GM18508 (cell line): ENCODE measurements around the gene NFIX.

Experiments
- ATAC-seq: cut with Tn5 transposase; IDR thresholded peaks from one replicate; pipeline ENCODE4 v1.9.1; 2021; ENCODE audit warnings: moderate number of reproducible peaks; ENCODE audit not compliant: insufficient read depth, unreplicated experiment

NFIX gene

DNA sequence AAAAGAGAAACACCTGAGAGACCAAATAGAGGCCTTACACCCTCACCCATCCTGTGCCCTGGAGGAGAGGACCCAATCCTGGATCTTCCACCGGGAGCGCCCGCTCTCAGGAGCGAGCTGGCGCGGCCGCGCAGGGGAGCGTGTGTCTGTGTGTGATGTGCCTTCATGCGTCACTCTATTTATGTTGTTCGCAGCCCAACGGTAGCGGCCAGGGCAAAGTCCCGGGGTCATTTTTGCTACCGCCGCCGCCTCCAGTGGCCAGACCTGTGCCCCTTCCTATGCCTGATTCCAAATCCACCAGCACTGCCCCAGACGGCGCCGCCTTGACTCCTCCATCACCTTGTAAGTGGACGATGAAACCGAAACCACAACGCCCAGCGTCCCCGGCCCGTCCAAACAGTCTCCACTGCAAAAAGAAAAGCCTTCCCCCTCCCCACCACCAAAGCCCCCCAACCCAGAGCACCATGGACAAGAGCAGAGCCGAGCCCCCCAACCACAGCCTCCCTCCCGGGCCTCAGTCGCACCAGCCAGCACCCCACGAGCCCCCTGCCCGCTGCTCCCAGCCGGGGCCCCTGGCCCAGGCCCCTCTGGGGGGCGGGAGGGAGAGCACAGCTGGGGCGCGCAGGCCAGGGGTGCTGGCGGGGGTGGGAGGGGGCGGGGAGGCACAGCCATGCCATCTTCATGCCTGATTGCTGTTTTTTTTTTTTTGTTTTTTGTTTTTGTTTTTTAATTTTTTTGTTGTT is 92.7 kb downstream of the NFIX start:
- no peak for ATAC-seq

DNA sequence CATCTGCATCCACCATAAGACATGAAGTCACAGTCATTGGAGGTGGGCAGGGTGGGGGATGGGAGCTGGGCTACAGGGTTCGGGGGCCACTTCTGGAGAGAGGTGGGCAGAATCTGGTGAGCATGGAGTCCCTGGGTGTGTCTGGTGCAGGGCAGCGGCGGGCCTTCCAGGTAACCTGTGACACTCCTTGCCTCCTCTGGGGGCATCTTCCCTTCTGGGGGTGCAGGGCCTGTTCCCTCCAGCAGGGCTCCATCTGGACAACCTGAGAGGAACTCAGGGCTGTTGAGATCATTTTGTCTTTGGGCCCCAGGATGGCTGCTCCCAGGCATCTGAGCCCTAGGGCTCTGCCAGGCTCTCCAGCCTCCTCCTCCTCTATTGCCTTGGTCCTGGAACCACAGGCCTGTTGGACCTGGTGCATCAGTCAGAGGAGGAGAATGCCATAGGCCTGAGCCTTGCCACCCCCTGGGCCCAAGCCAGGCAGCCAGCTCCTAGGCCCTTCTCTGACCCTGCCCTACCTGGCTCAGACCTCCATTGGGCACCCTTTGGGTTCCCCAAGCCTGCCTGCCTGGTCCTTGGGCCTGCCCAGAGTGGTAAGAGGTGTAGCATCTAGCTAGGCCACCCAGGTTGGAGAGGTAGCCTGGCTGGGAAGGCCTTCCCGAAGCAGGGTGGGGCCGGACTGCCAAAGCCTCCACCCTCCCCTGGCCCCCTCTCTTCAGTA is 94.0 kb downstream of the NFIX start:
- no peak for ATAC-seq

DNA sequence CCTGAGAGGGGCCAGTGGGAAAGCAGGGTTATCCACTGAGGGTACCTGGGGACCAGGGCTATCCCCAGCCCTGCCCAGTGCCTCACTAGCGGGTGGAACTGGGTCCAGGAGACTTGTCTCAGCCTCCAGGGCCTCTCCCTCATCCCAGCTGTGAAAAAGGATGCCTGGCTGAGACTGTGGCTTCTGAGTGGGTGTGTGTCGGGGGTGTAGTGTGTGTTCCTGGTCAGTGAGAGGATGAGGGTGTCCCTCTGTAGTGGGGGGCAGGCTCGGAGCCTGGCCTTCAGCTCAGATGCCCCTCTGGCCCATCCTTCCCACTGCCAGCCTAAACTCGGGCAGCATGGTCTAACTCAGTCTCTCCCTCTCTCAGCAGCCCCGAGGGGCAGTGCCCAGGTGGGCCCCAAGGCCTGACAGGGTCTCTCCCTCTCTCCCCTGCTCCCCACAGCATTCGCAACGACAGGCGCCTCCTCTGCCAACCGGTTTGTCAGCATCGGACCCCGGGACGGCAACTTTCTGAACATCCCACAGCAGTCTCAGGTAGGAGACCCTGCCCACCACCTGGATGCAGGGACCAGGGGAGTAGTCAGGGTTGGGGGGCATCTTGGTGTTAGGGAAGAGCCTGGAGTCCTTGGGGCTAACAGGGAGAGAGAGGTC is 94.7 kb downstream of the NFIX start:
- no peak for ATAC-seq

DNA sequence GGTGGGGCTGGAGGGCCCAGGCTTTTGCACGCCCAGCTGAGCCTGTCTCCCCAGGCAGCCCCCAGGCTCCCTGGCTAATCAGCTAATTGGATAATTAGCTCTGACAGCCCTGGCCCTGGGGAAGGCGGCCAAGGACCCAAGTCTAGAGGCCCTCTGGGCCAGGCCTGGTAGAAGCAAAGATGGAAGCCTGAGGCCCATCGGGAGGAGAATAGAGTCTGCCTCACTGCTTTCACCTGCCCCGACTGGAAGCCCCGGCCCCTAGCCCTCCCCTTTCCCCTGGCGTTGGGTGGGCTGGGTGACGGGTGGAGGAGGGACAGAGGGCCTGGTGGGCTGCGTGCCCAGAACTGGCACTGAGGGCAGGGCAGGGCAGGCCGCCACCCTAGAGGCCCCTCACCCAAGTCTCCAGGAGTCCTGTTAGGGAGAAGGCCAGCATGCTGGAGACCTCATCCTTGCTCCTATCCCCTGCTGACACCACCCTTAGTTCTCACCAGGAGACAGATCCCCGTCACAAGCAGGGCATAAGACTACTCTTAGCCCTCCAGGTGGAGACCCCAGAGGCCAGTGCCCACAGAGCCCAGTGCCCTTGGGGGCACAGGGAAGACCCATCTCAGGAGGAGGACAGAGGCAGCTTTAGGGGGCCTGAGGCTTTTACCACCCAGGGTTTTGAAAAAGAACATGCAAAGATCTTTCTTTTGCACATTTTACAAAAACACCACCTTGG is 95.4 kb downstream of the NFIX start:
- ATAC-seq = no peak

DNA sequence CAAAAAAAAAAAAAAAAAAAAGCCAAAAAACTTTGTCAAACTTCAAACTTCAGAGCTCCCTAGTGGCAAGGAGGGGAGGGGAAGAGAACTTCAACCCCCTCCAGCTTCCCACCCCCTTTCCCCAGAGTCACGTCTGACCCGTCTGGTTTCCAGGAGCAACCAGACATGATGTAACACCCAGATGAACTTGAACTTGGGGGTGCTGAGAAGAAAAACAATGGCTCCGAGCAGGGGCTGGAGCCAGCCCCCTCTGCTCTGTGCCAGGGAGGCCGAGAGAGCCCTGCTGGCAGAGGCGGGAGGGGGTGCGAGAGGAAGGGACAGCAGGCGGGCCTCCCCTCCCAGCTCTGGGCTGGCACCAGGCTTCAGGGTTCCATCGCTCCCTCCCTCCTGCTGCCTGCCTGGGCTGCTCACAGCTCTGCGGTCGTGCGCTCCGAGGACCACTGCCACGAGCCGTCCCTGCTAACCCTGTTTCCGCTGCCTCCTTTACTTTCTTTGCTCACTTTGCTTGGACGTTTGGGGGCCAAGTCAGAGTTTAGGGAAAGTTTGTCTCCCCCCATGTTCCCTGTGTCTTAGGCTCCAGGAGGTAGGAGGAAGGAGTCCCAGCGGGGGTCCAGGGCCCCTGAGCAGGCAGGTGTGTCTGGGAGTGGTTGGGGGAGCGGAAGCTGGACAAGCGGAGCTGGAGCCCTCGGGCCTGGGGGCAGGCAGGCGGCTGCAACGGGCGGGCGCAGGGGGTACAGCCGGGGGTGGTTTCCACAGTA is 96.3 kb downstream of the NFIX start:
- no peak for ATAC-seq

DNA sequence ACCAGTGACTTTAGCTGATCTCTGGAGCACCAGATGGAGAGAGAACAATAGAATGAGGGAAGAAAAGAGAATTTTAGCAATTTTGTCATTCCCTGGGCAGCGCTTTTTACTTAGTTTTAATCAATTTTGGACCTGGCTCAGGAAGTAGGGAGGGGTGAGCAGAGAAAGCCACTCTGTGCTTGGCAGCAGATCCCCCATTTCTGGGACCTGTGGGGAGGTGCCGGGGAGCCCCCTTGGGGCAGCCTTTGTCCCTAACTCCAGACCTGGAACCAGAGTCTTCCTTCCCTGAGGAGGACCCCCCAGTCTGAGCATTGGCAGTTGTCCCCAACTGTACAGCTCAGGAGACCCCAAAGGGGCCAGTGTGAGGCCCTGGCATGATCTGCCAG is 96.9 kb downstream of the NFIX start:
- ATAC-seq = no peak

DNA sequence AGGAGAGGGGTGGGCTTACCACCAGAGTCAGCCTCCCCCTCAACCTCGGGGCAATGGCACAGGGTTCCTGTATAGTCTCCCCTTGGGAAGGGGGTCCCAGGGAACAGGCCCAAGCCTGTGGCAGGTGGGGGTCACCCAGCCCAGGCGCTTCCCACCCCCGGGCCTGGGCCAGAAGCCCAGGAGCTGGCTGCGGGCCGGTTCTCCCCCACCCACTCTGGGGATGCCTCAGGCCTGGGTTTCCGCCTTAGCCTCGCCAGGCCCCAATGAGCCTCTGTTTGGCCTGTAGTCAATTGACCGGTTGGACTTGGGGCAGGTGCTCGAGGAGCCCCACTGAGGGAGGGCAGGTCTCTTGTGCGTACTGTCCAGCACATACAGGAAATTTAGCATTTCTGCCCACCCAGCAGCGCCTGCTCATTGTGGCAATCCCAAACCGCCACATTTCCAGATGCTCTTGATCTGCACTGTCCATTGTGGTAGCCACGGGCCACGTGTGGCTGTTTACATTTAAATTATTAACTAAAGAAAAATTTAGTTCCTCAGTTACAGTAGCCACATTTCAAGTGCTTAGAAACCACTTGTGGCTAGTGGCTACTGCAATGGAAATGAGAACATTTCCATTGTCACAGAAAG is 97.4 kb downstream of the NFIX start:
- ATAC-seq = no peak

DNA sequence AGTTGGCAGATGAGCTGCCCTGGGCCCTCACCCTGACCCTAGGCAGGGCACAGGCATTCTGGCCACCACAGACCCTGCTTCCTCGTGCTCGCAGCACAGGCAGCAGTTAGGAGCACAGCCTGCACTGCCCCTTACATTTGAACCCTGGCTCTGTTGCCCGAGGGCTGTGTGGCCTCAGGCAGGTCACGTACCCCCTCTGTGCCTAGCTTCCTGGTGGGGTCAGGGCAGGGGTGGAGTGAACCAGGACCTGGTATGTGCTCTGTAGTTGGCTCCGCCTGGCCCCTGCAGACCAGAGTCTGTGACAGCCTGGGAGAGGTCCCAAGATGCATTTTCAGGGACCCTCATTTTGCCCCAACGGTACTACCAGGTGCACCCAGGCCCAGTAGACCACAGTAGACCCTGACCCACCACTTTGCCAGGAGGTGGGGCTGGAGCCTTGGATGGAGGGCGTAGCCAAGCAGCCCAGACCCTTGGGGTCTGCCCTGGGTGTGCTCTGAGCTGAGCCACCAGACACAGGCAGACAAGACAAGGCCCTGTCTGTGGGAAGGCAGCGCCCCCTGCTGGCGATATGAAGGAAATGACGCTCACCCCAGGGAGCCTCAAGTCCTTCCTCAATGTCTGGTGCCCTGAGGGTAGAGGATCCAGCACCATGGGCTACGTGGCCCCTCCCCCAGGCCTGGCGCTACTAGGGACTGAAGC is 98.3 kb downstream of the NFIX start:
- no peak for ATAC-seq

DNA sequence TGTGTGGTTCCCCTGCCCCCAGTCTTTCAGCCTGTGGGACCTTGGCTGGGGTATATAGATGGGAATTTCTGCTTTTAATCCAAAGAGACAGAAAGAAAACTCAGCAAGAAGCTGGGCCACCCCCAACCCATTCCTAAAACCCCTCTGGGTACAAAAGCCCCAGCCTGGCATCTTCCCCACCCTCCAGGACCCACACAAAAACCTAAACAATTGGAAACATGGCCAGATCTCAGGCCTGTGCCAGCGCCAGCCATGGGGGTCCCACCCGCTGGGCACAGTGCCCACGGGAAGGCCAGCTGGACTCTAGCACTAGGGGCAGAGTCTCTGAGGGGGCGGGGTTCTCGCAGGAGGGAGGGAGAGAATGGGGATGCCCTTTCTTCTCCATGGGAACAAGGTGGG is 98.8 kb downstream of the NFIX start:
- no peak for ATAC-seq

DNA sequence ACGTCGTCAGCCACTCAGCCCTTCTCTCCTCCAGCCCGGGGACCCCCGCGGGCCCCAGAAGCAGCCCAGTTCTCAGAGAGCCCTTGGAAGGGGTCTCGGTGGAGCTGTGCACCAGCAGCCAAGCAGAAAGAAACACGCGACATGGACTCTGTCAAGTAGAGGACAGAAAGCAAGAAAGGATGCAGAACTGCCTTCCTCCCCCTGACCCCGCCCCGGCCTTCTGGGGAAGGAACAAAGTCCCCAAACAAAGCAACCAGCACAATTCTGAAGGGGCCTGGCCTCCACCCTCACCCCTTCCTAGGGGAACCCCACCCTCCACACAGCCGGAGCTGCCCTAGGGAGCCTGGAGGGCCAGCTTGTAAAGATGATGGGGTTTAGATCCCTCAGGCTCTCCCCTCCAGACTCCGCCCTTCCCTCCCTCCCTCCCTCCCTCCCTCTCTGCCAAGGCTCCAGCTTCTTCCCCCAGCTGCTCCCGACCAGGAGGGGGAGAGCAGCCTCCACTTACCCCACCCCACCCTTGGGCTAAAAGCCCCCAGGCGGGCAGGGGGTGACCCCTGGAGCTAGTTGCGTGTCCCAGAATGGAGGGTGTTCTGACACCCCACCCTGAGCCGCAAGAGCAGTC is 99.6 kb downstream of the NFIX start:
- ATAC-seq = no peak

DNA sequence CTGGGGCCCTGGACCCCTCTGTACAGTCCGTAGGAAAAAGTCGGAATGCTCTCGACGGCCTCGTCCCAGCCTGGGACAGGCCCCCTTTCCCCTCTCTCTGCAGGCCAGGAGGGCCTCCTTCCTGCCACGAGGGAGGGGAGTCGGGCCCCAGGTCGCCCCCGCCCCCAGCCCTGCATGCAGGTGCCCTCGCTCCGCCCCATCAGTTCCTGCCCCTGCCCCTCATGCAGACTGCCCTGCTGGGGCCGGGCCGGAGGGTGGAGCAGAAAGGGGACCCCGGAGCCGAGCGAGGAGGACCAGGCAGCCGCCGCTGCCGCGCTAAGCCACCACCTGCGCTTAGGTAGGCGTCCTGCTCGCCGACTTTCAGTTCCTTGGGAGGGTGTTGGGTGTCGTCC is 100.1 kb downstream of the NFIX start:
- no peak for ATAC-seq

DNA sequence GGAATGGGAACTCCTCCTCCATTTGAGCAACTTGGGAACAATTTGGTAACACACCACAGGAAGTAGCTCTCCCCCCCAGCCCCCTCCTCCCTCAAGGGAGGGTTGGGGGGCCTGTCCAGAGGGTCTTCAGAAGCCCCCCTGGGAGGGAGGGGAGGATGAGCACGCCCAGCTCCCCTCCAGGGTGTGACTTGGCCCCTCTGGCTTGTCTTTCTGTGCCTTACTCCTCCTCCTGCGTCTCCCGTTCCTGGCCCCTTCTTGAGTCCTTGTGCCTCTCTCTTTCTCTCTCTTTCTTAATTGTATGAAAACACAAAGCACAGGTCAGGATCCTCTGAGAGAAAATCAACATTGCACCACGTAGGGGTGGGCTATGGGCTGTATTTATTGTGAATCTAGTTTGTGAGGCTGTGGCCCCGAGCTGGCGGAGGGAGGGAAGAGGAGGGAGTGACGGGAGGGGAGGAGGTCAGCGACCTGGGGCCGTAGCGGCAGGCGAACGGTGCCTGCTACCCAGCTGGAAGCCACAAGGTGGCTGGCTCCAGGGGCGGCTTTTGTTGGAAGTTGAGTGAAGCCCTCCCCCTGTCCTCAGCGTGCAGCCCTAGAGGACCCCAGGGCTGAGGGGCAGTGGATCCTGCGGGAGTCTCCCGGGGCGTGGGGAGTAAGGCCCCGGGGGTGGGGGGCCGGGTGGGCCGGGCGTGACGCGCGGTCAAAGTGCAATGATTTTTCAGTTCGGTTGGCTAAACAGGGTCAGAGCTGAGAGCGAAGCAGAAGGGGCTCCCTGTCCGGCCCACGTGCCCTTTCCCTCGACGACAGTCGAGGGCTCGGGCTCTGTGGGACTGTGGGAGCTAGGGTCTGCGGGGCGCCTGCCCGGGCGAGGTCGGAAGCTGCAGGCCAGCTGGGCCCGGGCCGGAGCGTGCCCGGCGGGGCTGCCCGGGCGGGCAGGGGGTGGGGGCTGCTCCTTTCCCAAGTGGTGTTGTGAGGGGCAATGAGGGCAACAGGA is 101.0 kb downstream of the NFIX start:
- no peak for ATAC-seq

DNA sequence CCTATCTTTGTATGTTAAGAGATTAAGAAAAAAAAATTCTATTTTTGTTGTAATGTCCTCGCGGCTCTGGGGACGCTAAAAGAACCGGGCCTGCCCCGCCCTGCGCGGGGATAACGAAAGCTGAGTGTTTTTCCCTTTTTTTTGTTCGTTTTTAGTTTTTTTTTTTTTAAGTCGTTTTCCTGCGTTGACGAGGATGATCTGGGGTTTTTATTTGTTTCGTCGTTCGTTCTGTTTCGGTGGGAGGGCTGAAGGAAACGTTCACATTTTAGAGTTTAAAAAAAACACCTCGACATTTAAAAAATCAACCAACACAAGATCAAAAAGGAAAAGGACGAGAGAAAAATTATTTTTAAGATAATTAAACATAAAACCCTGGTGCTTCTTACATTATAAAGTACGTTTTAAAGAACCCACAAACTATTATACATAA is 101.8 kb downstream of the NFIX start:
- no peak for ATAC-seq

DNA sequence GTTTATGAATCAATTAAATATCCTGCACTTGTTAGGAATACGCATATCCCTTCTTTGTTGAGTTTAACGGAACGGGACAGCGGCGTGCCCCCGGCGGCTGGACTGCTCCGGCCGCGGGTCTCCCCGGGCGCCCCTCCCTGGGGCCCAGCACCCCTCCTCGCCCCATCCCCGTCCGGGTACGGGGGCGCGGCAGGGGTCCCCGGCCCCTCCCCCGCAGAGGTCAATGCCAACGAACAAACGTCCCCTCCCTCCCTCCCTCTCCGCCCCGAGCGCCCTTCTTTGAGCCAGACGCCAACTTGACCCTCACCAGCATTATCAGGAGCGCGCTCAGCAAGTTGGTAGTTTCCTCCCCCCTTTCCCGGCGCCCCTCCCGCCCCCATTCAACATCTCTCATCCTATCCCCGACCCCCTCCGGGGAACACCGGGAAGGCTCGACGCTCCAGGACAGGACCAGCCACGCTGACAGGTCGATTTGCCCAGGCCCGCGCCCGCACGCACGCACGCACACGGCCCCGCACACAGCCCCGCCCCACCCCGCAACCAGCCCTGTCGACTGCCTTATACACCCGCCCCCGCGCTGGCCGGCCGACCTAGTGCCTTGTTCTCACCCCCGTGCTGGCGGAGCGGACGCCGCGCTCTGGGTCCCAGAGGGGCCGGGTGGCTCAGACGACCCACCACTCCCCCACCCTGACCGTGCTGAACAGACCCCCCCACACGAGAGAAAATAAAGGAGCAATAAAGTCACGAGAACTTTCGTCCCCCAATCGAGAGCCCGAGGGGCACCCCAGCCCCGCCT is 102.4 kb downstream of the NFIX start:
- no peak for ATAC-seq

DNA sequence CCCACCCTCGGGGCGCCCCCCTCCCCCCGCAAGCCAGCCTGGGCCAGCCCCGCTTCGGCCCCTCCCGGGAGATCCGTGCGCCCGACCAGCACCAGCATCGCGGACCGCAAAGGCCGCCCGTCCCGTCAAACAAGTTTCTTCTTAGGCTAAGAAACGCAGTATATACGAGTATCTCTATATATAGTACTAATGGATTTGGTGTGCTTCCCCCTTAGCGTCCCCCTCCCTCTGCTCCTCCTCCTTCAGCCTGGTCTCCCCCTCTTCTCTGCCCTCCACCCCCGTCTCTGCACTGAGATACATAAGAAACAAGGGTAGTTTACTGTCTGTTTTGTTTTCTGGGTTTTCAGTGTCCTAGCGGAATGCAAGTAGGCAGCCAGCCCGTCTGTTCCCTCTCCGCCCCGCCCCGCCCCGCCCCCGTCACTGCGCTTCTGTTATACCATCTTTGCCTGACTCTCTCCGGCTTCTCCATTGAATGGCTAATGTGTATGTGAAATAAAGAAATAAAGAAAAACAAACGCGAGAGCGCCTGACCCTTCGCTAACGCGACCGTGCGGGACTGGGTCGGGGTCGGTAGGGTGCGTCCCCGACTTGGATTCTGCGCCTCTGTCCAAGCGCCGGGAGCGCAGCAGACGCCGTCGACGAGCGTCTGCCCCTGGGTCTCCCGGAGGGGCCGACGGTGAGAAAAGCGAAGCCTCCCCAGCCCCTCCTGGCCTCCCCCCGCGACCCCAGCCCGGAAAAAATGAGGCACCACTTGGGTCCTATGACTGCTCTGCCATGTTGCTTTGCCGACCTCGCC is 103.2 kb downstream of the NFIX start:
- no peak for ATAC-seq
